Loucy (cell line): ENCODE data around the gene MRPS23.

Experiments
- CTCF ChIP-seq: fragments of 200-600 bp; sonication (generic); conservative IDR thresholded peaks from 2 replicates; pipeline ENCODE4 v1.5.1; 2014; ENCODE audit warnings: mild to moderate bottlenecking, antibody characterized with exemption, low read length
- EZH2phosphoT487 ChIP-seq: fragments of 200-600 bp; IDR thresholded peaks from 2 replicates; pipeline ENCODE4 v1.6.1; 2018; ENCODE audit warnings: antibody characterized with exemption, mild to moderate bottlenecking, moderate library complexity, borderline replicate concordance

- TF ChIP-seq CTCF (no peak), EZH2phosphoT487 (no peak)
Observed at GRCh38 chr17:57881783-57882351, 32.0 kb upstream of the MRPS23 start.
